HG03457 (cell line): Measurements from ENCODE around the gene TRUB2.

Experiments used
- ATAC-seq: cut with Tn5 transposase; IDR thresholded peaks from one replicate; pipeline ENCODE4 v1.9.1; 2021; ENCODE audit warnings: moderate number of reproducible peaks; ENCODE audit not compliant: unreplicated experiment

Gene TRUB2

GRCh38 chr9:128322404-128323211, at the start of gene TRUB2, which contains the start of gene COQ4:
Gene TRUB2 (minus strand): TSS chr9:128322447. CDS start chr9:128322408, 39 bp downstream.
Gene COQ4 (plus strand): TSS chr9:128322839. CDS start chr9:128322859, 20 bp downstream.
- peak; percentile 60 for ATAC-seq

- no peak for ATAC-seq
These were observed 49.4 kb upstream of the TRUB2 start for GRCh38 chr9:128371630-128372117.

GRCh38 chr9:128370752-128371629, 48.7 kb upstream of the TRUB2 start, which contains the start of gene URM1:
Gene URM1 (plus strand): TSS chr9:128371374. CDS start chr9:128371381, 7 bp downstream.
- peak; percentile 77 for ATAC-seq

- no peak for ATAC-seq
These were observed 48.1 kb upstream of the TRUB2 start for GRCh38 chr9:128370367-128370751.

- ATAC-seq, result no peak
These were observed 46.9 kb upstream of the TRUB2 start for GRCh38 chr9:128369024-128369706.

GRCh38 chr9:128365525-128365924, 43.3 kb upstream of the TRUB2 start:
- ATAC-seq, result no peak

- ATAC-seq, result no peak
These were observed 40.5 kb upstream of the TRUB2 start for GRCh38 chr9:128362774-128363173.

- ATAC-seq, result no peak
These were observed 39.9 kb upstream of the TRUB2 start for GRCh38 chr9:128361986-128362646.

- no peak for ATAC-seq
These were observed 39.2 kb upstream of the TRUB2 start for GRCh38 chr9:128361296-128361985.

GRCh38 chr9:128360826-128361225, 38.6 kb upstream of the TRUB2 start:
- no peak for ATAC-seq

GRCh38 chr9:128358861-128359260, 36.6 kb upstream of the TRUB2 start:
- no peak for ATAC-seq

GRCh38 chr9:128358090-128358489, 35.8 kb upstream of the TRUB2 start:
- ATAC-seq, result no peak

- no peak for ATAC-seq
These were observed 33.2 kb upstream of the TRUB2 start for GRCh38 chr9:128355451-128355850.

- ATAC-seq, result no peak
These were observed 27.5 kb upstream of the TRUB2 start for GRCh38 chr9:128349772-128350171.

- ATAC-seq, result no peak
These were observed 26.9 kb upstream of the TRUB2 start for GRCh38 chr9:128349125-128349524.

GRCh38 chr9:128344931-128345605, 22.8 kb upstream of the TRUB2 start:
- no peak for ATAC-seq

- ATAC-seq, result no peak
These were observed 21.6 kb upstream of the TRUB2 start for GRCh38 chr9:128343855-128344254.

GRCh38 chr9:128342971-128343680, 20.9 kb upstream of the TRUB2 start:
- no peak for ATAC-seq

GRCh38 chr9:128341435-128341849, 19.2 kb upstream of the TRUB2 start:
- ATAC-seq, result no peak
